DND-41 (cell line): ENCODE measurements around the gene PSMA5.

Experiments
- ATAC-seq: fragments of 200-7000 bp; cut with Tn5 transposase; 3 replicates; pipeline ENCODE4 v1.9.1; 2021; ENCODE audit warnings: low read depth; ENCODE audit not compliant: insufficient read depth
- DNase-seq: peaks from one replicate; pipeline ENCODE4 v3.0.0-alpha.2; 2020
- H2AFZ ChIP-seq: 2 replicates; pipeline ENCODE4 v1.6.0; 2012; ENCODE audit warnings: low read depth, low read length
- H3K27ac ChIP-seq: 2 replicates; pipeline ENCODE4 v1.5.1; 2012; ENCODE audit warnings: low read length, inconsistent platforms
- H3K27me3 ChIP-seq: fragments of 200-600 bp; sonication (generic); 2 replicates; pipeline ENCODE4 v1.6.0; 2012; ENCODE audit warnings: low read length, mild to moderate bottlenecking, inconsistent platforms; ENCODE audit not compliant: insufficient read depth, poor library complexity
- H3K36me3 ChIP-seq: 2 replicates; pipeline ENCODE4 v1.5.1; 2012; ENCODE audit warnings: low read length, inconsistent platforms; ENCODE audit not compliant: insufficient read depth
- H3K4me1 ChIP-seq: 2 replicates; pipeline ENCODE4 v1.5.1; 2012; ENCODE audit warnings: mild to moderate bottlenecking, low read length; ENCODE audit not compliant: insufficient read depth
- H3K4me2 ChIP-seq: 2 replicates; pipeline ENCODE4 v1.6.0; 2012; ENCODE audit warnings: mild to moderate bottlenecking, moderate library complexity, low read length, inconsistent platforms; ENCODE audit not compliant: insufficient read depth
- H3K4me3 ChIP-seq, 2 experiments: fragments of 200-600 bp in 1 of 2; shearing (Covaris generic) in 1 of 2; 2 replicates each; pipeline ENCODE4 v1.5.1; 2012 to 2016; ENCODE audit warnings: inconsistent platforms in 2 of 2, low read length in 2 of 2, mild to moderate bottlenecking in 2 of 2, low read depth in 1 of 2, moderate library complexity in 1 of 2
- H3K79me2 ChIP-seq: 2 replicates; pipeline ENCODE4 v1.6.0; 2012; ENCODE audit warnings: low read length, inconsistent platforms; ENCODE audit not compliant: insufficient read depth
- H3K9ac ChIP-seq: 2 replicates; pipeline ENCODE4 v1.6.0; 2012; ENCODE audit warnings: low read depth, mild to moderate bottlenecking, inconsistent platforms, low read length, moderate library complexity
- H3K9me3 ChIP-seq: 2 replicates; pipeline ENCODE4 v1.5.1; 2012; ENCODE audit warnings: low read length, moderate library complexity, mild to moderate bottlenecking, inconsistent platforms; ENCODE audit not compliant: insufficient read depth, severe bottlenecking
- H4K20me1 ChIP-seq: 2 replicates; pipeline ENCODE4 v1.6.0; 2012; ENCODE audit warnings: low read length; ENCODE audit not compliant: insufficient read depth
- EZH2 ChIP-seq: IDR thresholded peaks from 3 replicates; pipeline ENCODE4 v1.6.1; 2012; ENCODE audit warnings: borderline replicate concordance, low read depth, mild to moderate bottlenecking, moderate library complexity, low read length, inconsistent platforms; ENCODE audit not compliant: severe bottlenecking
- TF ChIP-seq, protein P1 (sequence below): IDR thresholded peaks from 2 replicates; pipeline ENCODE4 v1.5.1; 2012; ENCODE audit warnings: borderline replicate concordance, low read length, moderate library complexity, mild to moderate bottlenecking; ENCODE audit not compliant: poor library complexity, severe bottlenecking; ENCODE audit errors: extremely low read depth

Gene PSMA5

DNA sequence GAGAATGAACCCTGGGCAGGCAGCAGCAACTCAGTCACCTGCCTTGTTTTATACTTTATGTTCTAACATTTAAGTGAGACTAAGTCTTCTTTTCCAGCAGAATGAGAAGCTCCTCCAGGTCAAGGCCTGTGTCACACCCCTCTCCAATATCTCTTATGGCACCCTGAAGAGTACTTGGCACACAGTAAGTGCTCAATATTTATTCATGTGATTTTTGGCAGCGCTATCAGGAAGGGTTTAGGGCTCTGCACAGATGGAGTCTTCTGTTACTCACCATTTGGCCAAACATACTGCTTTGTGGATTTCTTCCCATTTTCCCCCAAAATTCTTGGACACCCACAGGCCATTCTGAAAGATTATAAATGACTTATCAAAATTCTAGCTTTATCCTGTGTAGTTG, 75.6 kb downstream of the PSMA5 start:
- H3K9me3 ChIP-seq: no peaks in the 10 kb centered on the region
- H3K27me3 ChIP-seq: no peaks in the 10 kb centered on the region
- no peaks in the 10 kb centered on the region for H4K20me1 ChIP-seq
- H3K36me3 ChIP-seq: peaks cover 68% of the 10 kb centered on the region
- DNase-seq (no peak), ATAC-seq (no peak)
- H3K4me1 ChIP-seq: no peaks in the 10 kb centered on the region
- TF ChIP-seq EZH2: no peak
- TF ChIP-seq, protein P1, sequence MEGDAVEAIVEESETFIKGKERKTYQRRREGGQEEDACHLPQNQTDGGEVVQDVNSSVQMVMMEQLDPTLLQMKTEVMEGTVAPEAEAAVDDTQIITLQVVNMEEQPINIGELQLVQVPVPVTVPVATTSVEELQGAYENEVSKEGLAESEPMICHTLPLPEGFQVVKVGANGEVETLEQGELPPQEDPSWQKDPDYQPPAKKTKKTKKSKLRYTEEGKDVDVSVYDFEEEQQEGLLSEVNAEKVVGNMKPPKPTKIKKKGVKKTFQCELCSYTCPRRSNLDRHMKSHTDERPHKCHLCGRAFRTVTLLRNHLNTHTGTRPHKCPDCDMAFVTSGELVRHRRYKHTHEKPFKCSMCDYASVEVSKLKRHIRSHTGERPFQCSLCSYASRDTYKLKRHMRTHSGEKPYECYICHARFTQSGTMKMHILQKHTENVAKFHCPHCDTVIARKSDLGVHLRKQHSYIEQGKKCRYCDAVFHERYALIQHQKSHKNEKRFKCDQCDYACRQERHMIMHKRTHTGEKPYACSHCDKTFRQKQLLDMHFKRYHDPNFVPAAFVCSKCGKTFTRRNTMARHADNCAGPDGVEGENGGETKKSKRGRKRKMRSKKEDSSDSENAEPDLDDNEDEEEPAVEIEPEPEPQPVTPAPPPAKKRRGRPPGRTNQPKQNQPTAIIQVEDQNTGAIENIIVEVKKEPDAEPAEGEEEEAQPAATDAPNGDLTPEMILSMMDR: no peak
- H2AFZ ChIP-seq: no peak overlapping the region
- H3K79me2 ChIP-seq: no peaks in the 10 kb centered on the region
- H3K4me3 ChIP-seq: no peak overlapping the region
- H3K4me2 ChIP-seq: no peak overlapping the region
- no peak overlapping the region for H3K27ac ChIP-seq
- no peak overlapping the region for H3K9ac ChIP-seq

DNA sequence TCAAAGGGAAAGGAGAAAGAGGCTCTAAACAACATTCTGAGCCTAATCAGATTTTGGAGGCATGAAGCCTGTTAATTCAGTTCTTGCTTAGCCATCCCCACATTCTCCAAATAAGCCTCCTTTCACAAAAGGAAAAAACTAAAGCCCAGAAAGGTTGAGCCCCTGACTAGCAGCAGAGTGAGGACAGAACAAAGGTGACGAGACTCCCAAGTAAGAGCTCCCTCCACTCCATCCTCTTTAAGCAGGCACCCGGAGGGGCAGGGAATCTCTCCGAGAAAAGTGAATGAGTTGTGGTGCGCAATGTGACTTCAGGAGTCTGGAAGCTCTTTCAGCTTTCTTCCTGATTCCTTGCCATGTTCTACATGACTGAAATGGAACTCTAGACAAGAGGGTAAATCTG, 76.1 kb downstream of the PSMA5 start:
- Histone ChIP-seq H3K27me3 (no peaks in the 10 kb centered on the region), H3K79me2 (no peaks in the 10 kb centered on the region), H4K20me1 (no peaks in the 10 kb centered on the region), H2AFZ (no peak overlapping the region), H3K4me3 (no peak overlapping the region), H3K4me2 (no peak overlapping the region), H3K9ac (no peak overlapping the region), H3K27ac (no peak overlapping the region), H3K9me3 (no peaks in the 10 kb centered on the region), H3K36me3 (peaks cover 73% of the 10 kb centered on the region), H3K4me1 (no peaks in the 10 kb centered on the region)
- TF ChIP-seq EZH2: no peak
- TF ChIP-seq, protein P1: no peak
- no peak for ATAC-seq
- DNase-seq: no peak
